Measurements from ENCODE around the gene MYADM.

Gene MYADM

DNA sequence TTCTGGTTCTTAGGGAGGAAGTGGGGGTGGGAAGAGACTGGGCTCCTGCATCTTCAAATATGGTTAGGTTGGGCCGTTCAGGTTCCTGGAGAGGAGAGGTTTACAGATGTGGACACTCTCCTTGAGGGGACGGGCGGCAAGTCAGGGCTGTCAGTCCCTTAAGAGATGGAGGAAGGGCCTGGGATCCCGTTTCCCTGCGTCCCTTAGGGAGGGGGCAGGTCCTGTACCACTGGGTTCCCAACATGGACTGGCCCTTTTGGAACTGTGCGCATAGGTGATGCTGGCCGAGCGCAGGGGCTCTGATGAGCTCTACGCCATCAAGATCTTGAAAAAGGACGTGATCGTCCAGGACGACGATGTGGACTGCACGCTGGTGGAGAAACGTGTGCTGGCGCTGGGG, 30.5 kb downstream of the MYADM start:
- no peak overlapping the region for H3K27ac ChIP-seq
- TF ChIP-seq, protein P1, sequence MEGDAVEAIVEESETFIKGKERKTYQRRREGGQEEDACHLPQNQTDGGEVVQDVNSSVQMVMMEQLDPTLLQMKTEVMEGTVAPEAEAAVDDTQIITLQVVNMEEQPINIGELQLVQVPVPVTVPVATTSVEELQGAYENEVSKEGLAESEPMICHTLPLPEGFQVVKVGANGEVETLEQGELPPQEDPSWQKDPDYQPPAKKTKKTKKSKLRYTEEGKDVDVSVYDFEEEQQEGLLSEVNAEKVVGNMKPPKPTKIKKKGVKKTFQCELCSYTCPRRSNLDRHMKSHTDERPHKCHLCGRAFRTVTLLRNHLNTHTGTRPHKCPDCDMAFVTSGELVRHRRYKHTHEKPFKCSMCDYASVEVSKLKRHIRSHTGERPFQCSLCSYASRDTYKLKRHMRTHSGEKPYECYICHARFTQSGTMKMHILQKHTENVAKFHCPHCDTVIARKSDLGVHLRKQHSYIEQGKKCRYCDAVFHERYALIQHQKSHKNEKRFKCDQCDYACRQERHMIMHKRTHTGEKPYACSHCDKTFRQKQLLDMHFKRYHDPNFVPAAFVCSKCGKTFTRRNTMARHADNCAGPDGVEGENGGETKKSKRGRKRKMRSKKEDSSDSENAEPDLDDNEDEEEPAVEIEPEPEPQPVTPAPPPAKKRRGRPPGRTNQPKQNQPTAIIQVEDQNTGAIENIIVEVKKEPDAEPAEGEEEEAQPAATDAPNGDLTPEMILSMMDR (conservative IDR thresholded peaks at IDR 0.05) = no peak

- TF ChIP-seq, protein P1 (conservative IDR thresholded peaks at IDR 0.05) = no peak
- no peak overlapping the region for H3K27ac ChIP-seq
Measured at GRCh38 chr19:53898636-53899341, 31.1 kb downstream of the MYADM start.

GRCh38 chr19:53900191-53900860, 32.6 kb downstream of the MYADM start:
- TF ChIP-seq, protein P1 (conservative IDR thresholded peaks at IDR 0.05) = no peak

GRCh38 chr19:53903055-53903680, 35.5 kb downstream of the MYADM start:
- TF ChIP-seq, protein P1 (conservative IDR thresholded peaks at IDR 0.05) = no peak
- no peak overlapping the region for H3K27ac ChIP-seq

More at GRCh38 chr19:53900191-53900860, 32.6 kb downstream of the MYADM start:
- H3K27ac ChIP-seq = no peak overlapping the region

DNA sequence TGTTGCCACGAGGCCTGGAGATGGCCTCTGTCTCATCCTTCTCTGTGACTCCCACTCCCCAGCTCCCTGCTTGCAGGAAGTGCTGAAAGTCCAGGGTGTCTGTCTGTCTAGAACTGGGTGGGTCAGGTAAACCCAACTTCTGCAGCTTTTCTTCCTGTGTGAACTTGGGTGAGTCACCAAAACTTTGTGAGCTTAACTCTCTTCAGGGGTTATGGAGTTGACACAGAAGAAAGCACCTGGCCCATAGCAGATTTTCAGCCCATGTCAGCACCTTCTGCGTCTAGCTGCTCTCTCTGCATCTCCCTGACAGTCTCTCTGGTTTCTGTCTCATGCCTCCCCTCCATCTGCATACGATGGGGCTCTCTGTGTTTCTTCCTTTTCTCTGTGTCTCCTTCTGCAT, 37.2 kb downstream of the MYADM start:
- H3K27ac ChIP-seq = no peak overlapping the region
- TF ChIP-seq, protein P1 (conservative IDR thresholded peaks at IDR 0.05) = no peak

DNA sequence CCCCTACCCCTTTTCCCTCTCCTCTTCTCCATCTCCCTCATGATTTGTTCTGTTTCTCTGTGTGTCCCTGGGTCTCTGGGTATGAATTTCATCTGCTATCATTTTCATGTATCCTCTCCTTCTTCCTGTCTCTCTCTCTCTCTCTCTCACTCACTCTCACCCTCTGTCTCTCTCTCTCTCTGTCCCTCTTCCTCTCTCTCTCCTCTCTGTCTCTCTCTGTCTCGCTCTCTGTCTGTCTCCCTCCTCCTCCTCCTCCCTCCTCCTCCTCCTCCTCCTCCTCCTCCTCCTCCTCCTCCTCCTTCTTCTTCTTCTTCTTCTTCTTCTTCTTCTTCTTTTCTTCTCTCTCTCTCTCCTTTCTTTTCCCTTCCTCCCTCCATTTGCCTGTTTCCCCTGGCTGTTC, 38.1 kb downstream of the MYADM start:
- TF ChIP-seq, protein P1 (conservative IDR thresholded peaks at IDR 0.05) = no peak
- H3K27ac ChIP-seq = no peak overlapping the region

Measured in VCaP (cell line).